GM12878 (cell line): ENCODE results near the gene SCRT2. TPM values are rescaled to one million over a fixed set of nuclear protein-coding genes. Genes with fewer than 3 reads are reported as not detected.

ENCODE experiments used
- ATAC-seq: fragments of 200-7000 bp; cut with Tn5 transposase; 3 replicates; pipeline ENCODE4 v1.9.1; 2020; ENCODE audit warnings: mild to moderate bottlenecking, moderate library complexity
- BruUV-seq: library from RNA; stranded (reverse); fragments of 400-500 nt; replicated peaks from 2 replicates; lab custom pipeline; 2021; lab: Mats Ljungman, UMichigan
- CTCF ChIA-PET: fragments of 300-600 bp; sonication (Branson Sonifier 250); formaldehyde crosslinking; extraction: SDS; loops from one replicate; lab custom pipeline; 2021; ENCODE audit warnings: inconsistent platforms; lab: Yijun Ruan, JAX
- POLR2A ChIA-PET: fragments of 350-600 bp; formaldehyde crosslinking; extraction: SDS; loops from one replicate; lab custom pipeline; 2021; ENCODE audit warnings: inconsistent platforms; lab: Charles Lee
- RAD21 ChIA-PET: fragments of 300-600 bp; sonication (Branson Sonifier 250); formaldehyde crosslinking; loops from one replicate; lab custom pipeline; 2023; ENCODE audit warnings: antibody characterized with exemption; ENCODE audit not compliant: unreplicated experiment; lab: Charles Lee
- SMC1A ChIA-PET: fragments of 300-600 bp; sonication (Branson Sonifier 250); formaldehyde crosslinking; loops from one replicate; lab custom pipeline; 2023; ENCODE audit not compliant: unreplicated experiment, uncharacterized antibody; lab: Charles Lee
- DNase-seq: peaks from one replicate; pipeline ENCODE4 v3.0.0-alpha.2; 2011; ENCODE audit warnings: low read depth, low spot score
- FAIRE-seq: peaks from 3 replicates; lab custom pipeline; 2011; peaks lifted over from hg19 to GRCh38; lab: Jason Lieb, UNC
- H2AFZ ChIP-seq: 2 replicates; pipeline ENCODE4 v1.6.0; 2011; ENCODE audit warnings: low read depth, low read length, control low read depth; ENCODE audit not compliant: control insufficient read depth
- H3K27ac ChIP-seq: 2 replicates; pipeline ENCODE4 v1.5.1; 2011; ENCODE audit warnings: control low read depth; ENCODE audit not compliant: control insufficient read depth, insufficient read depth
- H3K27me3 ChIP-seq, 2 experiments: replicated peaks in 1 of 2; 2 replicates each; pipeline versions ENCODE4 v1.6.0 to v1.6.1; 2011; ENCODE audit warnings: low read length in 1 of 2; ENCODE audit not compliant: control insufficient read depth in 2 of 2, insufficient read depth in 2 of 2
- H3K36me3 ChIP-seq, 2 experiments: 2 replicates each; pipeline ENCODE4 v1.5.1; 2011; ENCODE audit warnings: low read length in 1 of 2; ENCODE audit not compliant: control insufficient read depth in 2 of 2, insufficient read depth in 2 of 2
- H3K4me1 ChIP-seq: 2 replicates; pipeline ENCODE4 v1.6.1; 2011; ENCODE audit warnings: mild to moderate bottlenecking, low read length, moderate library complexity, mixed read lengths; ENCODE audit not compliant: control insufficient read depth, insufficient read depth
- H3K4me2 ChIP-seq: 2 replicates; pipeline ENCODE4 v1.6.0; 2011; ENCODE audit warnings: control low read depth; ENCODE audit not compliant: control insufficient read depth, insufficient read depth
- H3K4me3 ChIP-seq: fragments of 200-600 bp; sonication (generic); 2 replicates; pipeline ENCODE4 v1.5.1; 2016
- H3K79me2 ChIP-seq: 2 replicates; pipeline ENCODE4 v1.6.0; 2011; ENCODE audit warnings: low read length; ENCODE audit not compliant: control insufficient read depth, insufficient read depth
- H3K9ac ChIP-seq: 2 replicates; pipeline ENCODE4 v1.8.0; 2011; ENCODE audit warnings: low read length, control low read depth, mixed read lengths; ENCODE audit not compliant: control insufficient read depth, insufficient read depth
- H3K9me3 ChIP-seq: replicated peaks from 3 replicates; pipeline ENCODE4 v1.5.1; 2011; ENCODE audit warnings: mild to moderate bottlenecking, low read length; ENCODE audit not compliant: control insufficient read depth, insufficient read depth
- H4K20me1 ChIP-seq: 2 replicates; pipeline ENCODE4 v1.6.0; 2011; ENCODE audit not compliant: control insufficient read depth, insufficient read depth
- EP300 ChIP-seq, 2 experiments: fragments of 150-350 bp in 1 of 2; IDR thresholded peaks; 2 replicates each; pipeline ENCODE4 v1.6.1; 2011 to 2012; ENCODE audit warnings: low read depth in 2 of 2, low read length in 2 of 2, borderline replicate concordance in 1 of 2, improper control_type of control experiment in 1 of 2, inconsistent platforms in 1 of 2; ENCODE audit not compliant: control insufficient read depth in 1 of 2
- ETV6 ChIP-seq, 2 experiments: fragments of 450-650 bp in 1 of 2; IDR thresholded peaks in 1 of 2; conservative IDR thresholded peaks in 1 of 2; 2 replicates each; pipeline ENCODE4 v1.6.1; 2014; ENCODE audit warnings: antibody characterized with exemption in 1 of 2, borderline replicate concordance in 1 of 2, low read depth in 1 of 2, mild to moderate bottlenecking in 1 of 2, moderate library complexity in 1 of 2
- ZNF622 ChIP-seq: fragments of 450-650 bp; IDR thresholded peaks from 2 replicates; pipeline ENCODE4 v1.6.1; 2017; ENCODE audit warnings: mild to moderate bottlenecking, inconsistent platforms
- WGBS: methylation state at CpG from one replicate; pipeline ENCODE4 v1.1.6; 2016; ENCODE audit warnings: low lambda C conversion rate; ENCODE audit not compliant: insufficient replicate concordance, insufficient coverage; ENCODE audit errors: missing lambda C conversion rate; 5-methylcytosine and 5-hydroxymethylcytosine counted together
- in situ Hi-C: fragments of 300-500 bp; cut with MboI; formaldehyde crosslinking; loops from 9 replicates; pipeline ENCODE4 v1.14.3; 2018; ENCODE audit warnings: mixed read lengths
- intact Hi-C: fragments of 100-400 bp; cut with micrococcal nuclease; formaldehyde crosslinking; loops from one replicate; pipeline ENCODE4 v1.14.2; 2022; ENCODE audit not compliant: unreplicated experiment
- polyA plus RNA-seq, 11 experiments: library from polyadenylated mRNA; depleted of rRNA in 4 of 11; unstranded in 6 of 11; stranded (reverse) in 5 of 11; fragments of >200 nt; fragmentation: Nextera tagmentation in 4 of 11; fragmentation: Illumina TruSeq in 1 of 11; extraction: Ambion mirVana in 4 of 11; extraction: Trizol in 1 of 11; gene quantifications; 1 replicate in 1 of 11; 2 replicates in 10 of 11; pipeline versions ENCODE4 v1.2.1 to v1.2.3, GENCODE V29; 2011 to 2016; ENCODE audit warnings: inconsistent platforms in 2 of 11, missing spikeins in 2 of 11, low read depth in 1 of 11
- total RNA-seq, 4 experiments: library from RNA; depleted of rRNA in 3 of 4; stranded (reverse); fragments of >200 nt in 3 of 4; fragmentation: Illumina TruSeq in 1 of 4; extraction: Trizol in 1 of 4; gene quantifications; 2 replicates each; pipeline versions ENCODE4 v1.2.1 to v1.2.3, GENCODE V29; 2013 to 2021
- TF ChIP-seq, protein P1 (sequence below): fragments of 450-650 bp; conservative IDR thresholded peaks from 2 replicates; pipeline ENCODE4 v1.6.1; 2017; ENCODE audit warnings: mild to moderate bottlenecking, moderate library complexity

Gene SCRT2
- total and polyA plus RNA-seq, 10 of the 15 experiments (the other 5 are each of a cell fraction or from before 2014, with no cell fraction given): not detected

DNA sequence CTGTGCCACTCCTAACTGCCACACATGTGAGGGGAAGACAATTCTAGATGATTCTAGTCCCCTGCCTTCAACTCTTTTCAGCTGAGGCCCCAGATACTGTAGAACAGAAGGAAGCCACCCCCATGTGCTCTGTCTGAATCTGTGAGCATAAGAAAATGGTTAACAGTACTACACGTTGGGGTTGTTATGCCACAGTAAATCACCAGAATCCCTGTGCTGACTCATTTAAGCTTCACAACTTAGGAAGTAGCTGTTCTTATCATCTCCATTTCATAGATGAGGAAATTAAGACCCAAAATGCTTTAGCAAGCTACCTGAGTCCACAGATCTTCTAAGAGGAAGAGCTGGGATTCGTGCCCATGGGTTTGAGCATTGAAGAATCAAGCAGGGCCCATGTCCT is 27.4 kb upstream of the SCRT2 start:
- no peaks in the 10 kb centered on the region for H3K9me3 ChIP-seq
- H3K27me3 ChIP-seq: peaks cover 0 to 1% of the 10 kb centered on the region in 2 experiments; a peak in 3 of 4 replicates
- intact Hi-C loops: no loop called here
- FAIRE-seq (no peak), DNase-seq (no peak), ATAC-seq (no peak)
- H3K79me2 ChIP-seq: no peaks in the 10 kb centered on the region
- H3K27ac ChIP-seq: no peak overlapping the region
- ChIA-PET POLR2A (interaction anchor here (0.6 kb wide), 1 partner anchor 15 kb away, joined by 4 read pairs; no protein-coding TSS in a partner anchor), SMC1A (no interaction called here), CTCF (no interaction called here), RAD21 (no interaction called here)
- no peaks in the 10 kb centered on the region for H4K20me1 ChIP-seq
- no peak overlapping the region for H2AFZ ChIP-seq
- H3K4me2 ChIP-seq: no peak overlapping the region
- in situ Hi-C loops: no loop called here
- H3K4me1 ChIP-seq: no peaks in the 10 kb centered on the region
- no peak overlapping the region for H3K9ac ChIP-seq
- no peak overlapping the region for H3K4me3 ChIP-seq
- BruUV-seq: no TSS peak
- no peak for TF ChIP-seq ETV6 (conservative IDR thresholded peaks at IDR 0.05 in 1 of 2, IDR thresholded peaks at IDR 0.05 in 1 of 2; ENCODE audit: borderline replicate concordance in 1 of 2, low read depth in 1 of 2)
- TF ChIP-seq ZNF622: no peak
- no peak for TF ChIP-seq EP300 (IDR thresholded peaks at IDR 0.05; ENCODE audit: borderline replicate concordance in 1 of 2, control insufficient read depth in 1 of 2, low read depth in 2 of 2, low read length in 2 of 2)
- TF ChIP-seq, protein P1, sequence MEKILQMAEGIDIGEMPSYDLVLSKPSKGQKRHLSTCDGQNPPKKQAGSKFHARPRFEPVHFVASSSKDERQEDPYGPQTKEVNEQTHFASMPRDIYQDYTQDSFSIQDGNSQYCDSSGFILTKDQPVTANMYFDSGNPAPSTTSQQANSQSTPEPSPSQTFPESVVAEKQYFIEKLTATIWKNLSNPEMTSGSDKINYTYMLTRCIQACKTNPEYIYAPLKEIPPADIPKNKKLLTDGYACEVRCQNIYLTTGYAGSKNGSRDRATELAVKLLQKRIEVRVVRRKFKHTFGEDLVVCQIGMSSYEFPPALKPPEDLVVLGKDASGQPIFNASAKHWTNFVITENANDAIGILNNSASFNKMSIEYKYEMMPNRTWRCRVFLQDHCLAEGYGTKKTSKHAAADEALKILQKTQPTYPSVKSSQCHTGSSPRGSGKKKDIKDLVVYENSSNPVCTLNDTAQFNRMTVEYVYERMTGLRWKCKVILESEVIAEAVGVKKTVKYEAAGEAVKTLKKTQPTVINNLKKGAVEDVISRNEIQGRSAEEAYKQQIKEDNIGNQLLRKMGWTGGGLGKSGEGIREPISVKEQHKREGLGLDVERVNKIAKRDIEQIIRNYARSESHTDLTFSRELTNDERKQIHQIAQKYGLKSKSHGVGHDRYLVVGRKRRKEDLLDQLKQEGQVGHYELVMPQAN: no peak
- no peaks in the 10 kb centered on the region for H3K36me3 ChIP-seq
- 3% methylated on average over 2 of the region's 2 CpGs for WGBS
